ENCODE results near the gene BCL2L11. TPM values are rescaled to one million over a fixed set of nuclear protein-coding genes. Genes with fewer than 3 reads are reported as not detected.

The BCL2L11 gene
- total and polyA plus RNA-seq, 11 donors, result 1.9 to 16.2 (median 6.9) TPM

DNA sequence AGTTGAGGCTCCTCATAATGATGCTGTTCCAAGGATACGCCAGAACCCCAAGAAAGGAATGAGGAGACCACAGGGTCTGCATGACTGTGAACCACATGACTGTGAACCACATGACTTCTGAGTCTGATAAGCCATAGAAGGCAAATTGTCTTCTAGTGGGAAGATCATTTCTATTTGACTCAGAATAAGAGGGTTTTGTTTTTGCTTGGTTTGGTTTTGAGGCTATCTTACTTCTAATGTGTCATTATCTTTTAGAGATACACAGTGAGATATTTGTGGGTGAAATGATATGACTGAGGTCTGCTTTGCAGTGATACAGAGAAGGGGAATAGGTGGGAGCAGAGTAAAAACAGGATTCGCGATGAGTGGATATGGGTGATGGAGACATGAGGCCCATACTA, 28.9 kb upstream of the BCL2L11 start:
- 93 to 98% (median 95%) methylated on average over 3 of the region's 3 CpGs for WGBS, 4 donors
- intact Hi-C loops (cut with DNase I), result no loop called here
- DNase-seq (no peak), ATAC-seq (no peak)
- Histone ChIP-seq H3K27ac (no peak overlapping the region), H3K27me3 (peaks cover 0 to 10% (median 0%) of the 10 kb centered on the region in 9 donors), H3K4me3 (no peak overlapping the region), H3K9me3 (no peaks in the 10 kb centered on the region), H3K36me3 (no peaks in the 10 kb centered on the region), H3K4me1 (no peaks in the 10 kb centered on the region)
- no peak for TF ChIP-seq POLR2A (IDR thresholded peaks at IDR 0.05)
- TF ChIP-seq, protein P1, sequence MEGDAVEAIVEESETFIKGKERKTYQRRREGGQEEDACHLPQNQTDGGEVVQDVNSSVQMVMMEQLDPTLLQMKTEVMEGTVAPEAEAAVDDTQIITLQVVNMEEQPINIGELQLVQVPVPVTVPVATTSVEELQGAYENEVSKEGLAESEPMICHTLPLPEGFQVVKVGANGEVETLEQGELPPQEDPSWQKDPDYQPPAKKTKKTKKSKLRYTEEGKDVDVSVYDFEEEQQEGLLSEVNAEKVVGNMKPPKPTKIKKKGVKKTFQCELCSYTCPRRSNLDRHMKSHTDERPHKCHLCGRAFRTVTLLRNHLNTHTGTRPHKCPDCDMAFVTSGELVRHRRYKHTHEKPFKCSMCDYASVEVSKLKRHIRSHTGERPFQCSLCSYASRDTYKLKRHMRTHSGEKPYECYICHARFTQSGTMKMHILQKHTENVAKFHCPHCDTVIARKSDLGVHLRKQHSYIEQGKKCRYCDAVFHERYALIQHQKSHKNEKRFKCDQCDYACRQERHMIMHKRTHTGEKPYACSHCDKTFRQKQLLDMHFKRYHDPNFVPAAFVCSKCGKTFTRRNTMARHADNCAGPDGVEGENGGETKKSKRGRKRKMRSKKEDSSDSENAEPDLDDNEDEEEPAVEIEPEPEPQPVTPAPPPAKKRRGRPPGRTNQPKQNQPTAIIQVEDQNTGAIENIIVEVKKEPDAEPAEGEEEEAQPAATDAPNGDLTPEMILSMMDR (IDR thresholded peaks at IDR 0.05), result no peak

DNA sequence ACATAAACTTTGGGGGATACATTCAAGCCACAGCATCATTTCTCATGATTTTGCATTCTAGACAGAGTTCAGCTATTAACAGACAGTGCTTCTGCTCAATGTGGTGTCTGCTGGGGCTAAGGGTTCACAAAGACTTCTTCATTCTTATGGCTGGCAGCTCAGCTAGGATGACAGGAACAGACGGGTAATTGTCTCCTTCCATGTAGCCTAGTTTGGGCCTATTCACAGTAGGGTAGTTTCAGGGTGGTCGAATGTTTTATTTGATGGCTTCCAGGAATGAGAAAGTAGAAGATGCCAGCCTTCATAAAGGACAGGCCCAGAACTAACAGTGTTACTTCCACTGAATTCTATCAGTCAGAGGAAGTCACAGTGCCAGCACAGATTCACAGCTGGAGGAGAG, 26.0 kb upstream of the BCL2L11 start:
- Histone ChIP-seq H3K4me3 (no peak overlapping the region), H3K36me3 (no peaks in the 10 kb centered on the region), H3K27ac (no peak overlapping the region), H3K9me3 (no peaks in the 10 kb centered on the region), H3K4me1 (no peaks in the 10 kb centered on the region), H3K27me3 (peaks cover 0 to 6% (median 0%) of the 10 kb centered on the region in 9 donors)
- WGBS, 4 donors, result 87 to 96% (median 92%) methylated on average over 2 of the region's 2 CpGs
- no peak for ATAC-seq
- no peak for DNase-seq
- TF ChIP-seq POLR2A (IDR thresholded peaks at IDR 0.05), result no peak
- TF ChIP-seq, protein P1 (IDR thresholded peaks at IDR 0.05), result no peak
- intact Hi-C loops (cut with DNase I), result no loop called here

DNA sequence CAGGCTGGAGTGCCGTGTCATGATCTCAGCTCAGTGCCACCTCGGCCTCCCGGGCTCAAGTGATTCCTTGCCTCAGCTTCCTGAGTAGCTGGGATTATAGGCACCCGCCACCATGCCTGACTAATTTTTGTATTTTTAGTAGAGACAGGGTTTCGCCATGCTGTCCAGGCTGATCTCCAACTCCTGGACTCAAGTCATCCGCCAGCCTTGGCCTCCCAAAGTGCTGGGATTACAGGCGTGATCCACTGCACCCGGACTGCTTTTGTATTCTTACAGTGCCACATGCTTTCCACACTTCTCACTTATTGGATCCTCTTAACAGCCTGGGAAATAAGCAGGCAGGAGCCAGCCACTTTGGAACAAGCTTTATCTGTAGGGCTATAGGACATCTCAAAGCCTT, 25.3 kb upstream of the BCL2L11 start:
- no peaks in the 10 kb centered on the region for H3K9me3 ChIP-seq
- no peaks in the 10 kb centered on the region for H3K36me3 ChIP-seq
- peaks cover 0 to 6% (median 0%) of the 10 kb centered on the region in 9 donors for H3K27me3 ChIP-seq
- no peak overlapping the region for H3K4me3 ChIP-seq
- 81 to 94% (median 91%) methylated on average over 8 of the region's 8 CpGs for WGBS, 4 donors
- no peaks in the 10 kb centered on the region for H3K4me1 ChIP-seq
- intact Hi-C loops (cut with DNase I), result no loop called here
- no peak for ATAC-seq
- H3K27ac ChIP-seq, result no peak overlapping the region
- TF ChIP-seq POLR2A (IDR thresholded peaks at IDR 0.05), result no peak
- TF ChIP-seq, protein P1 (IDR thresholded peaks at IDR 0.05), result no peak
- no peak for DNase-seq

DNA sequence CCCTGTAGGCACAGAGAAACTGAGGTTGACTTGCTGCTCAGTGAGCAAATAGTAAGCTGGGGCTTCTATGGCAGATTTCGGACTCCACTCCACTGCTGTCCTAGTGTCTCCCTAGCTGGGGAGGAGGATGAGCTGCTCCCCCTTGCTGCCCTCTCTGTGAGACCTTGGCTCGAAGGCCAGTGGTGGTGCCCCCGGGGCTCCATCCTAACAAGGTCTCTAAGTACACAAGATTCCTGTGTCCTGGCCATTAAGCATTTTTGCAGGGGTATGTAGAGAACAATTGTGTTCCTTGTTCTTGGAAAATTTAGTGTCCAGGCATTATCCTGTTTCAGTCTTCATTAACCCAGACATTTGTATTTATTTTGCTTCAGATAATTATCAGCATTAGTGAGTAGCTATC, 21.3 kb upstream of the BCL2L11 start:
- Histone ChIP-seq H3K36me3 (no peaks in the 10 kb centered on the region), H3K27me3 (no peaks in the 10 kb centered on the region), H3K4me1 (no peaks in the 10 kb centered on the region), H3K9me3 (no peaks in the 10 kb centered on the region), H3K27ac (no peak overlapping the region), H3K4me3 (no peak overlapping the region)
- DNase-seq (no peak), ATAC-seq (no peak)
- TF ChIP-seq POLR2A (IDR thresholded peaks at IDR 0.05), result no peak
- TF ChIP-seq, protein P1 (IDR thresholded peaks at IDR 0.05), result no peak
- 86 to 94% (median 90%) methylated on average over 3 of the region's 3 CpGs for WGBS, 4 donors
- intact Hi-C loops (cut with DNase I), result no loop called here

Measured in heart left ventricle (tissue), 16 donors.